ENCODE data around the gene OSBPL7.

DNA sequence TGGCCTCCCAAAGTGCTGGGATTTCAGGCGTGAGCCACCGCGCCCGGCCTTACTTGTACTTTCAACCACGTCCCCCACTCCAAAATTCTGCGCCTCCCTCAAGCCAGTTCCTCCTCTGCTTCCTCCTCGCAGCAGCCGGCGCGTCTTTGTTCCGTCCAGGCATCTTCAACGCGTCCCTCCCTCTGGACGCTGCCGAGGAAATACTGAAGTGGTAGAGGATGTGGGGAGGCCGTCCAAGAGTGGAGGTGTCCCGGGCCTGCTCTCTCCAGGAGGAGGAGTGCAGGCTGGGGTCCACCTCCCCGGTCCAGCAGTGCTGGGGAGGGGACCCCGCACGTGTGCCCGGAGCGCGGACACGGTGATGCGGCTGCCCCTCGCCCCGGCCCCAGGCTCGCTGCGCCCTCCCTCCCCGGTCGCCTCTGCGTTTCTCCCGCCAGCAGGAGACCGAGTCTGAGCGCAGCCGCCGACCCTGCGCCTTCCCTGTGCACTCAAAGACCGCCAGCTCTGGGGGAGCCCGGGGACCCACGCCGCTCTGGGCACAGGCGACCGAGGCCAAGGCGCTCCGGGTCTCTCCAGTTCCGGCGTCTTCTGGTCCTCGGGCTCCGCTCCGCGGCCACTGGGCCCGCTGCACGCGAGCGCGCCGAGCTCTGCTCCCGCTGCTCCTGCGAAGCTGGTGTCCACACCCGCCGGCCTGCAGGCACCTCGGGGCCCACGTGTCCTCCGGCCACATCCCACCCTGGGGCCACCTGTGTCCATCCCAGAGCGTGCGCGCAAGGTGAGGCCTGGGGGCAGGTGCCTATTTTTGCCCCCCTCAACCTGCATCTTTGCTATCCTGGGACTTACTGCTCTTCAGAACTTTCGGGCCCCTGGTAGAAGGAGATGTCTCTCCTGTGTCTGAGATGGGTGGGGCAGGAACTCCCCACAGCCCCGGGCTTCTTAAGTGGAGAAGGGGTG, 31.7 kb downstream of the OSBPL7 start:
- TF ChIP-seq, protein P1, sequence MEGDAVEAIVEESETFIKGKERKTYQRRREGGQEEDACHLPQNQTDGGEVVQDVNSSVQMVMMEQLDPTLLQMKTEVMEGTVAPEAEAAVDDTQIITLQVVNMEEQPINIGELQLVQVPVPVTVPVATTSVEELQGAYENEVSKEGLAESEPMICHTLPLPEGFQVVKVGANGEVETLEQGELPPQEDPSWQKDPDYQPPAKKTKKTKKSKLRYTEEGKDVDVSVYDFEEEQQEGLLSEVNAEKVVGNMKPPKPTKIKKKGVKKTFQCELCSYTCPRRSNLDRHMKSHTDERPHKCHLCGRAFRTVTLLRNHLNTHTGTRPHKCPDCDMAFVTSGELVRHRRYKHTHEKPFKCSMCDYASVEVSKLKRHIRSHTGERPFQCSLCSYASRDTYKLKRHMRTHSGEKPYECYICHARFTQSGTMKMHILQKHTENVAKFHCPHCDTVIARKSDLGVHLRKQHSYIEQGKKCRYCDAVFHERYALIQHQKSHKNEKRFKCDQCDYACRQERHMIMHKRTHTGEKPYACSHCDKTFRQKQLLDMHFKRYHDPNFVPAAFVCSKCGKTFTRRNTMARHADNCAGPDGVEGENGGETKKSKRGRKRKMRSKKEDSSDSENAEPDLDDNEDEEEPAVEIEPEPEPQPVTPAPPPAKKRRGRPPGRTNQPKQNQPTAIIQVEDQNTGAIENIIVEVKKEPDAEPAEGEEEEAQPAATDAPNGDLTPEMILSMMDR (IDR thresholded peaks at IDR 0.05) = peak; percentile 53
- peak; percentile 83 for TF ChIP-seq EZH2 (IDR thresholded peaks at IDR 0.05)

Measured in neural progenitor cell (in vitro differentiated cells).